Ovary (tissue), 1 donor: Measurements from ENCODE around the gene DCPS.

Experiments
- EP300 ChIP-seq: sonication (generic); formaldehyde crosslinking; IDR thresholded peaks from one replicate; pipeline ENCODE4 v1.6.1; 2017; ENCODE audit warnings: antibody characterized with exemption
- POLR2A ChIP-seq: fragments of 450-650 bp; IDR thresholded peaks from one replicate; pipeline ENCODE4 v1.6.1; 2017; ENCODE audit warnings: antibody characterized with exemption, mild to moderate bottlenecking, moderate library complexity

DNA sequence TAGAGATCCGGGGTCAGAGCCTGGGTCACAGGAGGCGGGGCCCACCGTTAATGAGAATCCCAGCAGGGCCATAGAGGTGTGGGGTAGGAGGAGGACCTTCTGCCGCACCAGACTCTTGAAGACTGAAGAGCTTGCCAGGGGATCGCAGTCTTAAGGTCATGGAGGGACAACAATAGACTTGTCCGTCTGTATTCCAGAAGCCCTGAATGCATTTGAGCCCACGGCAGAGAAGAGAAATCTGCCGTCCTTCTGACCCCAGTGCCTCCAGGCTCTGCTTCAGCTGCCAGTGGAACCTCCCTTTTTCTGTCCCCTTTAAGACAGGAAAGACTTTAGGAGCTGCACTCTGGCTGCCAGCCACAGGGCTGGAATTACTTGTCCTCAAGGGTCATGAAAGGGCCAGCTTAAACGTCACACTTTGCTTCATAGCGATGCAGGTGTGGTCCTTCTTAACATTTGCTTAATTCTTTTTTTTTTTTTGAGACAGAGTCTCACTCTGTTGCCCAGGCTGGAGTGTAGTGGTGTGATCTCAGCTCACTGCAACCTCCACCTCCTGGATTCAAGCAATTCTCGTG, 36.1 kb downstream of the DCPS start:
- TF ChIP-seq POLR2A (no peak), EP300 (no peak)
